ENCODE data around the gene RTN4R. TPM values are rescaled to one million over a fixed set of nuclear protein-coding genes. Genes with fewer than 3 reads are reported as not detected.

RTN4R gene
- polyA plus RNA-seq, 1 of the 3 experiments (the other 2 are of a cell fraction), result 0.23 TPM

DNA sequence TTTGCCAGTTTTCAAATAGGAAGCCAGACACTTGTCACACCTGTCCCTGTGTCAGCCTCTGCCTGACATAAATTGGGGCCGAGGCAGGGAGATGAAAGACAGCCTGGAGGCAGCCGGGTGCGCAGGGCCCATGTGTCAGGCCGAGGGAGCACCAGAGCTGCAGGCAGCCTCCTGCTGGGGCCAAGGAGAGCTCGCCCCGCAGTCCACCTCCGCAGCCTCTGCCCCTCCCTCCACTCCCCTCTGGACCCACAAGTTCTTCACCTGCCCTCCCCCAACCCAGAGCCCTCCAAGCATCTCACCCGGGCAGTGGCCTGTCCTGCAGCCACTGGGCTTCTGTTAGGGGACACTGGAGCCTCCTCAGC lies 8.8 kb downstream of the RTN4R start:
- 58% methylated on average over 4 of the region's 8 CpGs for WGBS (ENCODE audit: low lambda C conversion rate)
- Histone ChIP-seq H2AFZ (ENCODE audit: low read depth) (no peak overlapping the region), H3K27me3 (ENCODE audit: insufficient read depth) (no peaks in the 10 kb centered on the region), H3K4me2 (no peak overlapping the region), H3K9me2 (no peaks in the 10 kb centered on the region), H3K79me2 (ENCODE audit: insufficient read depth) (no peaks in the 10 kb centered on the region), H3F3A (replicated peaks; ENCODE audit: insufficient read depth) (no peaks in the 10 kb centered on the region), H4K20me1 (ENCODE audit: insufficient read depth) (no peaks in the 10 kb centered on the region), H3K9me3 (no peaks in the 10 kb centered on the region), H3K27ac (ENCODE audit: low read depth in 2 of 2, low read length in 1 of 2) (no peak overlapping the region), H3K36me3 (replicated peaks in 1 of 2; ENCODE audit: control insufficient read depth in 1 of 2, insufficient read depth in 2 of 2, low read length in 1 of 2) (no peaks in the 10 kb centered on the region), H3K4me3 (ENCODE audit: low read depth in 2 of 2, low read length in 1 of 2) (no peak overlapping the region), H3K9ac (no peak overlapping the region), H3K4me1 (ENCODE audit: control insufficient read depth in 1 of 2, insufficient read depth in 2 of 2, low read depth in 1 of 2, low read length in 1 of 2) (peaks cover 0 to 18% of the 10 kb centered on the region in 2 experiments; a peak in 1 of 4 replicates)
- DNase-seq, result no peak
- TF ChIP-seq CHD2 (IDR thresholded peaks at IDR 0.05; ENCODE audit: low read length, partially characterized antibody), result no peak
- TF ChIP-seq FOXJ3 (CRISPR knock-in tag; IDR thresholded peaks at IDR 0.05), result no peak
- TF ChIP-seq EZH2phosphoT487 (IDR thresholded peaks at IDR 0.05; ENCODE audit: borderline replicate concordance, low read depth), result no peak
- no peak for TF ChIP-seq POLR2AphosphoS5 (IDR thresholded peaks at IDR 0.05; ENCODE audit: low read depth, low read length)
- TF ChIP-seq, protein P1, sequence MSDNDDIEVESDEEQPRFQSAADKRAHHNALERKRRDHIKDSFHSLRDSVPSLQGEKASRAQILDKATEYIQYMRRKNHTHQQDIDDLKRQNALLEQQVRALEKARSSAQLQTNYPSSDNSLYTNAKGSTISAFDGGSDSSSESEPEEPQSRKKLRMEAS (IDR thresholded peaks at IDR 0.05; ENCODE audit: low read depth), result no peak
- no peak for TF ChIP-seq MXI1 (IDR thresholded peaks at IDR 0.05; ENCODE audit: low read depth, low read length)
- TF ChIP-seq, protein P2, sequence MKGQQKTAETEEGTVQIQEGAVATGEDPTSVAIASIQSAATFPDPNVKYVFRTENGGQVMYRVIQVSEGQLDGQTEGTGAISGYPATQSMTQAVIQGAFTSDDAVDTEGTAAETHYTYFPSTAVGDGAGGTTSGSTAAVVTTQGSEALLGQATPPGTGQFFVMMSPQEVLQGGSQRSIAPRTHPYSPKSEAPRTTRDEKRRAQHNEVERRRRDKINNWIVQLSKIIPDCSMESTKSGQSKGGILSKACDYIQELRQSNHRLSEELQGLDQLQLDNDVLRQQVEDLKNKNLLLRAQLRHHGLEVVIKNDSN (IDR thresholded peaks at IDR 0.05; ENCODE audit: borderline replicate concordance, low read depth), result no peak
- no peak for TF ChIP-seq FOSL2 (IDR thresholded peaks at IDR 0.05; ENCODE audit: borderline replicate concordance, low read depth)
- no peak for TF ChIP-seq TEAD4 (IDR thresholded peaks at IDR 0.05; ENCODE audit: borderline replicate concordance, insufficient read depth)
- TF ChIP-seq GATA2 (CRISPR knock-in tag; IDR thresholded peaks at IDR 0.05), result no peak
- no peak for TF ChIP-seq FOXM1 (IDR thresholded peaks at IDR 0.05; ENCODE audit: low read depth)
- TF ChIP-seq, protein P3, sequence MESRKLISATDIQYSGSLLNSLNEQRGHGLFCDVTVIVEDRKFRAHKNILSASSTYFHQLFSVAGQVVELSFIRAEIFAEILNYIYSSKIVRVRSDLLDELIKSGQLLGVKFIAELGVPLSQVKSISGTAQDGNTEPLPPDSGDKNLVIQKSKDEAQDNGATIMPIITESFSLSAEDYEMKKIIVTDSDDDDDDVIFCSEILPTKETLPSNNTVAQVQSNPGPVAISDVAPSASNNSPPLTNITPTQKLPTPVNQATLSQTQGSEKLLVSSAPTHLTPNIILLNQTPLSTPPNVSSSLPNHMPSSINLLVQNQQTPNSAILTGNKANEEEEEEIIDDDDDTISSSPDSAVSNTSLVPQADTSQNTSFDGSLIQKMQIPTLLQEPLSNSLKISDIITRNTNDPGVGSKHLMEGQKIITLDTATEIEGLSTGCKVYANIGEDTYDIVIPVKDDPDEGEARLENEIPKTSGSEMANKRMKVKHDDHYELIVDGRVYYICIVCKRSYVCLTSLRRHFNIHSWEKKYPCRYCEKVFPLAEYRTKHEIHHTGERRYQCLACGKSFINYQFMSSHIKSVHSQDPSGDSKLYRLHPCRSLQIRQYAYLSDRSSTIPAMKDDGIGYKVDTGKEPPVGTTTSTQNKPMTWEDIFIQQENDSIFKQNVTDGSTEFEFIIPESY (IDR thresholded peaks at IDR 0.05; ENCODE audit: borderline replicate concordance, low read depth), result no peak
- TF ChIP-seq, protein P4, sequence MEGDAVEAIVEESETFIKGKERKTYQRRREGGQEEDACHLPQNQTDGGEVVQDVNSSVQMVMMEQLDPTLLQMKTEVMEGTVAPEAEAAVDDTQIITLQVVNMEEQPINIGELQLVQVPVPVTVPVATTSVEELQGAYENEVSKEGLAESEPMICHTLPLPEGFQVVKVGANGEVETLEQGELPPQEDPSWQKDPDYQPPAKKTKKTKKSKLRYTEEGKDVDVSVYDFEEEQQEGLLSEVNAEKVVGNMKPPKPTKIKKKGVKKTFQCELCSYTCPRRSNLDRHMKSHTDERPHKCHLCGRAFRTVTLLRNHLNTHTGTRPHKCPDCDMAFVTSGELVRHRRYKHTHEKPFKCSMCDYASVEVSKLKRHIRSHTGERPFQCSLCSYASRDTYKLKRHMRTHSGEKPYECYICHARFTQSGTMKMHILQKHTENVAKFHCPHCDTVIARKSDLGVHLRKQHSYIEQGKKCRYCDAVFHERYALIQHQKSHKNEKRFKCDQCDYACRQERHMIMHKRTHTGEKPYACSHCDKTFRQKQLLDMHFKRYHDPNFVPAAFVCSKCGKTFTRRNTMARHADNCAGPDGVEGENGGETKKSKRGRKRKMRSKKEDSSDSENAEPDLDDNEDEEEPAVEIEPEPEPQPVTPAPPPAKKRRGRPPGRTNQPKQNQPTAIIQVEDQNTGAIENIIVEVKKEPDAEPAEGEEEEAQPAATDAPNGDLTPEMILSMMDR (IDR thresholded peaks at IDR 0.05), result no peak
- TF ChIP-seq NRF1 (IDR thresholded peaks at IDR 0.05; ENCODE audit: low read depth, low read length), result no peak
- TF ChIP-seq TAF1 (IDR thresholded peaks at IDR 0.05; ENCODE audit: borderline replicate concordance, low read depth, low read length), result no peak
- ChIA-PET CTCF (interaction anchor here (0.8 to 4.1 kb wide), 5 partner anchors 12 to 102 kb away, joined by 3 to 22 read pairs (median 7); no protein-coding TSS in a partner anchor), POLR2A (no interaction called here)
